ENCODE measurements around the gene PLEKHH1.
A peak's percentile ranks its signal among the peaks of the same experiment; 100 is the strongest.

GRCh38 chr14:67607646-67608045, 74.6 kb downstream of the PLEKHH1 start:
- TF ChIP-seq CTCF (conservative IDR thresholded peaks at IDR 0.05; ENCODE audit: low read depth in 2 of 2) (no peak), CREB1 (CRISPR knock-in tag; IDR thresholded peaks at IDR 0.05; ENCODE audit: low read depth) (no peak; the same call in 1 of the 2 replicates), ZNF331 (CRISPR knock-in tag; IDR thresholded peaks at IDR 0.05; ENCODE audit: low read depth) (no peak), POLR2AphosphoS5 (IDR thresholded peaks at IDR 0.05; ENCODE audit: low read depth) (0 out of 2 replicates have a peak, but pooled peaks have one; percentile 24), EZH2 (IDR thresholded peaks at IDR 0.05; ENCODE audit: low read depth, unreplicated experiment) (no peak), JUNB (IDR thresholded peaks at IDR 0.05; ENCODE audit: unreplicated experiment) (no peak), ZNF114 (CRISPR knock-in tag; IDR thresholded peaks at IDR 0.05) (no peak)

Measured in GM23338 (cell line).